D341Med (cell line): Measurements from ENCODE around the gene CRYBA2.

Source experiments
- DNase-seq: peaks from one replicate; pipeline ENCODE4 v3.0.0; 2012; ENCODE audit warnings: low spot score

CRYBA2 gene, protein sequence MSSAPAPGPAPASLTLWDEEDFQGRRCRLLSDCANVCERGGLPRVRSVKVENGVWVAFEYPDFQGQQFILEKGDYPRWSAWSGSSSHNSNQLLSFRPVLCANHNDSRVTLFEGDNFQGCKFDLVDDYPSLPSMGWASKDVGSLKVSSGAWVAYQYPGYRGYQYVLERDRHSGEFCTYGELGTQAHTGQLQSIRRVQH

GRCh38 chr2:218993345-218994315, at the start of gene CRYBA2:
CRYBA2 (minus strand) TSS chr2:218993422; CDS start chr2:218993176, 246 bp downstream.
- DNase-seq = no peak

DNA sequence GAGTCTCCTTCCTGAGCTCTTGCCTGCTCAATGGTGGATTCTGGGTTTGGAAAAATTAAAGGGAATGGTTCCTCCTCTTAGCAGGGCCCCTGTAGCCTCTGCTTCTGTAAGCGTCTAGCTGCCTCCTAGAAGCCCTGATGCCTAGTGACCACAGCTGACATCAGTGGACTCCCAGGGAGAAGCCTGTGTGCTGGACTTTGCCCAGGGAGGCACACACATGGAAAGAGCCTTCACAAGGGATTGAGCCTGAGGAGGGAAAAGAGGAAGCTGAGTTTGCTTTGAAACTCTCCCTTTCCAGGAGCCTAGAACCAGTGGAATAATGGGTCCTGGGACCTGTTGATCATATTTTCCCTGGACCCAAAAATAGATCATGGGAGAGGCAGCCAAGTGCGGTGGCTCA, 49.5 kb upstream of the CRYBA2 start:
- DNase-seq = no peak

GRCh38 chr2:219042157-219042556, 48.9 kb upstream of the CRYBA2 start:
- no peak for DNase-seq

- DNase-seq = peak; percentile 71
These were observed 48.0 kb upstream of the CRYBA2 start, which contains the start of gene CFAP65 for GRCh38 chr2:219041252-219041651. CFAP65 (minus strand) TSS chr2:219041516; CDS start chr2:219039048, 2,468 bp downstream.

- no peak for DNase-seq
These were observed 45.4 kb upstream of the CRYBA2 start for GRCh38 chr2:219038600-219038999.

- DNase-seq = no peak
These were observed 44.7 kb upstream of the CRYBA2 start for GRCh38 chr2:219037783-219038499.

DNA sequence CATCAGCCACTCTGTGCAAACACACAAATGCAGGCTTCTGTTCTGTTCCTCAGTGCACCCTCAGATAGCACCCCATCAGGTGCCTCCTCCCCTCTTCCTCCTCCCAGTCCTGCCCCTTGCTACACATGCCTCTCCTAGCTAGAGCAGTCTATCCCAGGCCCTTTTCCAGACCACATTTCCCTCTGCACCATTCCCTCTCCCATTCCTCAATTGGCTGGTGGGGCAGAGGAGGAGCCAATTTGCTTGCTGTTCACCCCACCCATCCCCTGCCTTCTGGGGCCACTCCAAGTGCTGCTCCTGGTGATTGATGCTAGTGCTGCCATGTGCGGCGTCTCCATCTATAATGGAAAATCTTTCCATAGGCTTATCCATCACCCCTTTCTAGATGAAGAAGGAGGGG, 42.7 kb upstream of the CRYBA2 start:
- no peak for DNase-seq

DNA sequence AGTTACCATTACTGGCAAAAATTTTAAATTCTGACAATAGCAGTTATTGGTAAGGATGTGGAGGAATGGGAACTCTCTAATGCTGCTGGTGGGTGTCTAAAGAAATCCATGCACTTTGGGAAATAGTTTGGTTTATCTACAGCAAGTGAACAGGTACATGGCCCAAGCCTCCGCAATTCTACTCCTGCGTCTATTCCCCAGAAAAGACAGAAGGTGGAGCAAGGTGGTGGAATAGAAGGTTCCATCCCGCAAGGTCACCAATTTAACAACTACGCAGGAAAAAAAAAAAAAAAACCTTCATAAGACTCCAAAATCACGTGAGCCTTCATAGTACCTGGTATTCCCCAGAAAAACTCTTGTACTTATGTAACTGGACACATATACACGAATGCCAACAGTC, 41.6 kb upstream of the CRYBA2 start:
- DNase-seq = no peak

DNA sequence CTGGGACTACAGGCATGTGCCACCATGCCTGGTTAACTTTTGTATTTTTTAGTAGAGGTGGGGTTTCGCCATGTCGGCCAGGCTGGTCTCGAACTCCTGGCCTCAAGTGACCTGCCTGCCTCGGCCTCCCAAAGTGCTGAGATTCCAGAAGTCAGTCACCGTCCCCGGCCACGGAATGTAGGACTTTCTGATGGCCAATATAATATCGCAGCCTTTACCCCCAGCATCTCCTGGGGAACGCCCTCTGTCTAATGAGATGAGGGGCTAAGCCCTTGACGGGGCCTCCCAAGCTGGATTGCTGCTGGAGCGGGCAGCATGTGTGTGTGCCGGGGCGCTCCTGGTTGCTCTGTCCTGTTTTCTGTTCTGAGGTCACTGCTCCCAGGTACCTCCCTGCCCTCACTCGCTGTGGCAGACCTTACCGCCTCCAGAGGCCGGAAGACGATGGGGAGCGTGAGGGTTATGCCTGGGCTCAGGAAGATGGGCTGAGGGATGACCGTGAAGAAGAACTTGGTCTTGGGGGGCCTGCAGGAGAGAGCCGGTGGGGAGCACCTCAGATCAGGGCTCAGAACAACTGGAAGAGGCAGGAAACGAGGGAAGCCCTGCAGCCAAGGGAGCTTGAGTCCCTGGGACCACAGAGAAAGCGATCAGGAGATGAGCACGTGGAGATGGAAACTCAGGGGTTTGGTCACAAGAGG, 39.0 kb upstream of the CRYBA2 start:
- DNase-seq = no peak

GRCh38 chr2:219031005-219031738, 38.0 kb upstream of the CRYBA2 start:
- DNase-seq = no peak

DNA sequence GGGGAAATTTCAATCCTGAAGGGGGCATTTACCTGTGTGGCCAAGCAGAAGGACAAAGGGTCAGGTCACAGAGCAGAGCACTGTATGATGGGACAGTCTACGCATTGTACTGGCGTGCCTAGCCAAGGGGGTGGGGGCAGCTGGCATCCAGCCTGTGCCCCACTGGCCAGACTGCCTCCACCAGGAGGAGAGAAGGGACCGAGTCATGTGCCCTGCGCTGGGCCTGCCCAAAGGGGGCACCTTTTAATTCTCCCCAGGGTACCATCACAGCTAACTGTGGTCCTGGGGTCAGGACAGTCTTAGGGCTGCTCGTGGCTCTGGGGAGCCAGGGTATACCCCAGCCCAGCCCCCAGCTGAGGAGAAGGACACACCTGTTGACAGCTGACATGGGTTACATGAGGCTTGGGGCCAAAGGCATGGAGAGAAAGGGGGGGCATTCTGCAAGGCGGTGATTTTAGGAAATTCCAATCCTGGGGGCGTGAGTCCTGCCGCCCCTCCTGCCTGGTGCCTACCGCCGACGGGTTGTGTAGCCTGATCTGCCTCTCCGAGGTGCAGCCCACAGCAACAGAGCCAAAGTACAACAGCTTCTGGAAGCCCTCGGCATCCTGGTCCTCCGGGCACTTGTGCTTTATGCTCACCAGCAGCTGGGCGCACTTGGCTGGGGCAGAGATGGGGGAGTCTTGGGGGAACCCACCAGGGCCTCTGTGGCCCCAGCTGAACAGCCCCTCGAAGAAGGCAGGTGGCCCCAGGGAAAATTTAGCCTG, 37.1 kb upstream of the CRYBA2 start:
- no peak for DNase-seq

DNA sequence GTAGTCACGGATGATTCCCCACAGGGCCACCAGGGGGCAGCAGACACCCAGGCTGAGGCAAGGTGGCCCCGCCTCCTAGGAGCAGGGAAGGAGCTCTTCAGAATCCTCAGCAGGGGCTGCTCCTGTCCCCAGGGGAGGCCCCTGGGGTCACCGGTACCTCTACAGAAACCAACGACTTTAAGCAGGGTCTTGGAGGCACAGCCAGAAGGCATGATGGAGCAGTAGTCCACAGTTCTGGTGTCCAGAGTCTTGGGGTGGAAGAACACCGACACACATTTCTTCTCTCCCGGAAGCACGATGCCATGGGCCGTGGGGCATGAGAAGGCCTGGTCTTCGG, 36.6 kb upstream of the CRYBA2 start:
- DNase-seq = peak; percentile 88

DNA sequence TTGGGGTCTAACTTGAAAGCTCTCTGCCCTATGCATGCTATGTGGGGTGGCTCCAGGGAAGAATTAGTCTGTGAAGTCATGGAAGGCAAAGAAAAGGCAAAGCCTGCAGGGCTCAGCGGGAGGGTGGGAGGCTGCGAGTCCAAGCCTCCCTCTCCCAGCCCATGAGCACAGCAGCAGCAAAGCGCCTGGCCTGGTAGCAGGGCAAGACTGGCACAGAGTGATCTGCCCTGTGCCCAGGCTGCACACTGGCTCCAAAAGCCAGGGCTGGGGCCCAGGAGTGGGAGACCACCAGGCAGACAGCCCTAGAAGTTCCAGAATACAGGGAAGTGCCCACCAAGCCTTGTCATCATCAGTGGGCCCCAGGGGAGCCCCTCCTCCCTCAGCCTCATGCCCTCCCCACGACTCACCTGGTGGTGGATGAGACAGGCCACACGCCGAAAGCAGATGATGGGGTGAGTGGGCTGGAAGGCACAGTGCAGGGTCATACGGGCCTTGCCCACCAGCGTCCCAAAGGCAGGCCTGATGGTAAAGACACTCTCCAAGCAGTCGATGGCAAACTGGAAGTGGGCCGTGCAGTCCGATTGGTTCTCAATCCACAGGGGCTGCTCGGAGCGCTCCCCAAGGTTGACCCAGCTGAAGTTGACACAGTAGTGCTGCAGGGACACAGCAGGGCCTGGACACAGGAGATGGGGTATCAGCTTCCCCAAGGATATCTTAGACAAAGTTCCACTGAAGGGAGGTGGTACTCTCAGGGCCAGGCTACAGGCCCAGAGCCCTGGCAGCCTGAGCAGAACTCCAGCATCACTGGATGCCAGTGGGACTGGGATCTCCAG, 36.0 kb upstream of the CRYBA2 start:
- DNase-seq = no peak

DNA sequence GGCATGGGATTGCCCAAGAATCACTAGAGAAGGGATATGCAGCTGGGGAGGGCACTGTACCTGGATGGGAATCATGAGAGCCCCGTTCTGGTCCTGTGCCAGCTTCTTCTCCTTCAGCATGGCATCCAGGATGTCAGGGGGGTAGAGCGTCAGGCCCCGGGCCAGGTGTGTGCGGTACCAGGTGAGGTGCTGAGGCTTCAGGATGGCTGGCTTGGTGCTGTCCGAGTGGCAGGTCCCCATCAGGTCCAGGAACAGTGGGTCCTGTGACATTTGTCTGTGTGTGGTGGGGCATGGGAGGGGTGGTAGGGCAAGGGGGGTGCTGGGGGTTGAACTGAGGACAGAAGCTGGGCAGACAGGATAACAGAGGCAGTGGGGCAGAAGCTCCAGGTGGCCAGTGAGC, 34.9 kb upstream of the CRYBA2 start:
- no peak for DNase-seq

DNA sequence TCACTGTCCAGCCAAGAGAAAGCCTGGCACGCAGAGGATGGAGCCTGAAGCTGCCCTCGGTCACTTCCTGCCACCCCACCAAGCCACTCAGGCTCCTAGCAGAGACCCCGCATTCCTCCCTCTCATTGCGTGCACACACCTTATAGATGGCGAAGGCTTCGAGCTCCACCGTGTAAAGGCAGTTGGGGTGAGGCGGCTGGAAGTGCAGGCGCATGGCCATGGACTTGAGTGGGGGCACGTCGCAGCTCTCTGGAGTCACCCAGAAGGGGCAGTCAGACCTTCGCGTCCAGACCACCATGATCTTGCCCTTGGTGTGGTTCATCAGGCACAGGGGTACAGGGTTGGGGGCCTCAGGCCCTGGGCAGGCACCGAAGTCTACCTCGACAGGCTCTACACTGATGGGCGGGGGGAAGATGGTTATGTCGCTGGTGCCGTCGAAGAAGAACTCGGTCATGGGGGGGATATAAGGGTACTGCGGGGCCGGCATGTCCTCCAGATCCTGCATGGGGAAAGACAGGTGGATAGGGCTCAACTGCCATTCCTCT, 34.4 kb upstream of the CRYBA2 start:
- DNase-seq = no peak

DNA sequence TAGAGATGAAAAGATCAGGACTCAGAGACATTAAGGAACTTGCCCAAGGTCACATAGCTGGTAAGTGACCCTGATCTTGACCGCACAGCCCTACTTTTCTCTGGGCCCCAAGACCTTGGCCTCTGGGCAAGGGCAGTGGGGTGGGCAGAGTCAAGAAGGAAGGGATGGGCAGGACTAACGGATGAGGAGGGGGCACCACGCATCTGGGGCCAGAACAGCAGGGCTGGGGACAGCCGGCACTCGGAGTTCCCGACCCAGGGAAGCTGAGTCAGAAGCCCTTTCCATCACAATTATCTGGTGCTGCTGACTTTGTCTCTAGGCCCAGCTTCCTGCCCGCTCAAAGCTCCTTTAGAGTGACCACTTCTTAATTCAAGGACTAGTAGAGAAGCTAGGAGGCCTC, 33.7 kb upstream of the CRYBA2 start:
- no peak for DNase-seq

- no peak for DNase-seq
These were observed 32.7 kb upstream of the CRYBA2 start for GRCh38 chr2:219025637-219026585.

DNA sequence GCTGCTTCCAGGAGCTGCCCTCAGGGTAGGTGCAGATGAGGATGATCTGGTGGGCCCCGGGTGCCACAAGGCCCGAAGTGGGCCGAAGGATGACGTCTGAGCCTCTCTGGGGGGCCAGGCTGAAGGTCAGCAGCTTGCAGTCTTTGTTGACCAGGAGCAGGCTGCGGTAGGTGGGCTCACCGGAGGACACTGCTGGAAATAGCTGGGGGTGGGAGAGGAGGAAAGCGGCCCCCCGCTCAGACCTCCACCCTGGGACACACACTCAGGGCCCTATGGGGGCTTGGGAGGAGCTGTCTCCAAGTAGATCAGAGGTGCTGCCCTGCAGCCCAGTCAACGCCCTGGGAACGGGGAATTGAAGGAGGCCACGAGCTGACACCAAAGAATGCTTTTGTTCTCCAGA, 30.8 kb upstream of the CRYBA2 start:
- DNase-seq = no peak
